GM23338 (cell line): ENCODE results near the gene EPHB1.

Experiments used
- CREB1 ChIP-seq: fragments of 250-450 bp; sonication (Bioruptor Pico); IDR thresholded peaks from 2 replicates; pipeline ENCODE4 v1.5.0; 2020; ENCODE audit warnings: low read depth, mild to moderate bottlenecking, moderate library complexity
- EZH2 ChIP-seq: fragments of 200-600 bp; sonication (generic); IDR thresholded peaks from one replicate; pipeline ENCODE4 v1.8.0; 2017; ENCODE audit warnings: antibody characterized with exemption, mild to moderate bottlenecking, low read depth; ENCODE audit not compliant: unreplicated experiment
- EZH2phosphoT487 ChIP-seq: fragments of 200-600 bp; sonication (generic); IDR thresholded peaks from one replicate; pipeline ENCODE4 v1.8.1; 2018; ENCODE audit warnings: antibody characterized with exemption; ENCODE audit not compliant: unreplicated experiment
- JUNB ChIP-seq: IDR thresholded peaks from one replicate; pipeline ENCODE4 v1.6.1; 2016; ENCODE audit warnings: antibody characterized with exemption; ENCODE audit not compliant: unreplicated experiment
- NANOG ChIP-seq: IDR thresholded peaks from 2 replicates; pipeline ENCODE4 v1.6.1; 2016; ENCODE audit warnings: antibody characterized with exemption, borderline replicate concordance
- POLR2AphosphoS5 ChIP-seq: IDR thresholded peaks from 2 replicates; pipeline ENCODE4 v1.6.1; 2016; ENCODE audit warnings: antibody characterized with exemption, low read depth
- ZNF114 ChIP-seq: fragments of 250-450 bp; sonication (Bioruptor Pico); IDR thresholded peaks from 2 replicates; pipeline ENCODE4 v1.5.0; 2020; ENCODE audit warnings: mild to moderate bottlenecking, moderate library complexity
- TF ChIP-seq, protein P1 (sequence below), 2 experiments: fragments of 200-600 bp in 1 of 2; sonication (generic) in 1 of 2; conservative IDR thresholded peaks; 2 replicates each; pipeline versions ENCODE4 v1.5.1 to v1.6.1; 2016 to 2017; ENCODE audit warnings: antibody characterized with exemption in 2 of 2, low read depth in 2 of 2, mild to moderate bottlenecking in 2 of 2, moderate library complexity in 1 of 2
- TF ChIP-seq, protein P2 (sequence below): IDR thresholded peaks from one replicate; pipeline ENCODE4 v1.6.1; 2018; ENCODE audit warnings: antibody characterized with exemption; ENCODE audit not compliant: unreplicated experiment
- TF ChIP-seq, protein P3 (sequence below): fragments of 250-450 bp; sonication (Bioruptor Pico); IDR thresholded peaks from 2 replicates; pipeline ENCODE4 v1.5.0; 2020; ENCODE audit warnings: mild to moderate bottlenecking, moderate library complexity
- TF ChIP-seq, protein P4 (sequence below): IDR thresholded peaks from 2 replicates; pipeline ENCODE4 v1.6.1; 2016; ENCODE audit warnings: antibody characterized with exemption

DNA sequence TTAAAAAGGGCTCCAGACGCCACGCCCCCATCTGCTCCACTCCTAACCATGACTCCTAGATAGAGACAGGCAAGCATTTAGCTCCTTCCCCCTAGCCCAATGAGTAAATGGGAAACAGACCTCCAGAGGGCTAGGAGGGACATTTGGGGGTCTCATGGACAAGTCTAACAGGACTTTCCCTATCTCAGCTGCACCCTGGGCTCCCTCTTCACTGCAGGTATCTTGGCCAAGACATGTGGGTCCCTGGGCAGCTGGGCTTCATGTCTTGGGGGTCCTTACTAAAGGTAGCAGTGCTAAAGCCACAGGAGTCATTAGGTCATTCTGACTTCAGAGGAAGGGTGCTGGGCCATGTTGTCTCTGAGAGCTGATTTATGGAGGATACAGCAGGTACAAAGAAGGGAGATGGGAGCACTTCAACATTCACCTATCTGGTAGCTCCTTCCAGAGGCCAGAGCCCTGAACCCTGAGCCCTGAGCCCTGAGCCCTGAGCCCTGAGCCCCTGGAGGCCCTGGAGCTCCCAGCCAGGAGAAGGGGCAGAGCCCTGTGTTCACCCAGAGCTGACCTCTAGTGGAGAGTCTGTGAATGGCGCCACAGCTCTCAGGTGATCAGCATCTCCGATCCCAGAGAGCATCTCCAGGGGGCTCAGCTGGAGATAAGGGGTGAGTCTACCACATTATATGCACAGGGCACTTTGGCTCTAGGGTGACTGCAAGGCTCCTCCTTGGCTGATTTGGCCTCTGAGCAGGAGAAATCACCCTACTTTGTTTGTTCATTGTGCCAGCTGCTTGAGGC is 40.1 kb upstream of the EPHB1 start:
- TF ChIP-seq EZH2phosphoT487 (no peak), JUNB (no peak), POLR2AphosphoS5 (no peak), CREB1 (CRISPR knock-in tag) (no peak), EZH2 (no peak), ZNF114 (CRISPR knock-in tag) (no peak), NANOG (no peak)
- TF ChIP-seq, protein P1, sequence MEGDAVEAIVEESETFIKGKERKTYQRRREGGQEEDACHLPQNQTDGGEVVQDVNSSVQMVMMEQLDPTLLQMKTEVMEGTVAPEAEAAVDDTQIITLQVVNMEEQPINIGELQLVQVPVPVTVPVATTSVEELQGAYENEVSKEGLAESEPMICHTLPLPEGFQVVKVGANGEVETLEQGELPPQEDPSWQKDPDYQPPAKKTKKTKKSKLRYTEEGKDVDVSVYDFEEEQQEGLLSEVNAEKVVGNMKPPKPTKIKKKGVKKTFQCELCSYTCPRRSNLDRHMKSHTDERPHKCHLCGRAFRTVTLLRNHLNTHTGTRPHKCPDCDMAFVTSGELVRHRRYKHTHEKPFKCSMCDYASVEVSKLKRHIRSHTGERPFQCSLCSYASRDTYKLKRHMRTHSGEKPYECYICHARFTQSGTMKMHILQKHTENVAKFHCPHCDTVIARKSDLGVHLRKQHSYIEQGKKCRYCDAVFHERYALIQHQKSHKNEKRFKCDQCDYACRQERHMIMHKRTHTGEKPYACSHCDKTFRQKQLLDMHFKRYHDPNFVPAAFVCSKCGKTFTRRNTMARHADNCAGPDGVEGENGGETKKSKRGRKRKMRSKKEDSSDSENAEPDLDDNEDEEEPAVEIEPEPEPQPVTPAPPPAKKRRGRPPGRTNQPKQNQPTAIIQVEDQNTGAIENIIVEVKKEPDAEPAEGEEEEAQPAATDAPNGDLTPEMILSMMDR (conservative IDR thresholded peaks at IDR 0.05; ENCODE audit: low read depth in 2 of 2), result peak; percentile 70 to 80
- TF ChIP-seq, protein P2, sequence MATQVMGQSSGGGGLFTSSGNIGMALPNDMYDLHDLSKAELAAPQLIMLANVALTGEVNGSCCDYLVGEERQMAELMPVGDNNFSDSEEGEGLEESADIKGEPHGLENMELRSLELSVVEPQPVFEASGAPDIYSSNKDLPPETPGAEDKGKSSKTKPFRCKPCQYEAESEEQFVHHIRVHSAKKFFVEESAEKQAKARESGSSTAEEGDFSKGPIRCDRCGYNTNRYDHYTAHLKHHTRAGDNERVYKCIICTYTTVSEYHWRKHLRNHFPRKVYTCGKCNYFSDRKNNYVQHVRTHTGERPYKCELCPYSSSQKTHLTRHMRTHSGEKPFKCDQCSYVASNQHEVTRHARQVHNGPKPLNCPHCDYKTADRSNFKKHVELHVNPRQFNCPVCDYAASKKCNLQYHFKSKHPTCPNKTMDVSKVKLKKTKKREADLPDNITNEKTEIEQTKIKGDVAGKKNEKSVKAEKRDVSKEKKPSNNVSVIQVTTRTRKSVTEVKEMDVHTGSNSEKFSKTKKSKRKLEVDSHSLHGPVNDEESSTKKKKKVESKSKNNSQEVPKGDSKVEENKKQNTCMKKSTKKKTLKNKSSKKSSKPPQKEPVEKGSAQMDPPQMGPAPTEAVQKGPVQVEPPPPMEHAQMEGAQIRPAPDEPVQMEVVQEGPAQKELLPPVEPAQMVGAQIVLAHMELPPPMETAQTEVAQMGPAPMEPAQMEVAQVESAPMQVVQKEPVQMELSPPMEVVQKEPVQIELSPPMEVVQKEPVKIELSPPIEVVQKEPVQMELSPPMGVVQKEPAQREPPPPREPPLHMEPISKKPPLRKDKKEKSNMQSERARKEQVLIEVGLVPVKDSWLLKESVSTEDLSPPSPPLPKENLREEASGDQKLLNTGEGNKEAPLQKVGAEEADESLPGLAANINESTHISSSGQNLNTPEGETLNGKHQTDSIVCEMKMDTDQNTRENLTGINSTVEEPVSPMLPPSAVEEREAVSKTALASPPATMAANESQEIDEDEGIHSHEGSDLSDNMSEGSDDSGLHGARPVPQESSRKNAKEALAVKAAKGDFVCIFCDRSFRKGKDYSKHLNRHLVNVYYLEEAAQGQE, result no peak
- TF ChIP-seq, protein P3, sequence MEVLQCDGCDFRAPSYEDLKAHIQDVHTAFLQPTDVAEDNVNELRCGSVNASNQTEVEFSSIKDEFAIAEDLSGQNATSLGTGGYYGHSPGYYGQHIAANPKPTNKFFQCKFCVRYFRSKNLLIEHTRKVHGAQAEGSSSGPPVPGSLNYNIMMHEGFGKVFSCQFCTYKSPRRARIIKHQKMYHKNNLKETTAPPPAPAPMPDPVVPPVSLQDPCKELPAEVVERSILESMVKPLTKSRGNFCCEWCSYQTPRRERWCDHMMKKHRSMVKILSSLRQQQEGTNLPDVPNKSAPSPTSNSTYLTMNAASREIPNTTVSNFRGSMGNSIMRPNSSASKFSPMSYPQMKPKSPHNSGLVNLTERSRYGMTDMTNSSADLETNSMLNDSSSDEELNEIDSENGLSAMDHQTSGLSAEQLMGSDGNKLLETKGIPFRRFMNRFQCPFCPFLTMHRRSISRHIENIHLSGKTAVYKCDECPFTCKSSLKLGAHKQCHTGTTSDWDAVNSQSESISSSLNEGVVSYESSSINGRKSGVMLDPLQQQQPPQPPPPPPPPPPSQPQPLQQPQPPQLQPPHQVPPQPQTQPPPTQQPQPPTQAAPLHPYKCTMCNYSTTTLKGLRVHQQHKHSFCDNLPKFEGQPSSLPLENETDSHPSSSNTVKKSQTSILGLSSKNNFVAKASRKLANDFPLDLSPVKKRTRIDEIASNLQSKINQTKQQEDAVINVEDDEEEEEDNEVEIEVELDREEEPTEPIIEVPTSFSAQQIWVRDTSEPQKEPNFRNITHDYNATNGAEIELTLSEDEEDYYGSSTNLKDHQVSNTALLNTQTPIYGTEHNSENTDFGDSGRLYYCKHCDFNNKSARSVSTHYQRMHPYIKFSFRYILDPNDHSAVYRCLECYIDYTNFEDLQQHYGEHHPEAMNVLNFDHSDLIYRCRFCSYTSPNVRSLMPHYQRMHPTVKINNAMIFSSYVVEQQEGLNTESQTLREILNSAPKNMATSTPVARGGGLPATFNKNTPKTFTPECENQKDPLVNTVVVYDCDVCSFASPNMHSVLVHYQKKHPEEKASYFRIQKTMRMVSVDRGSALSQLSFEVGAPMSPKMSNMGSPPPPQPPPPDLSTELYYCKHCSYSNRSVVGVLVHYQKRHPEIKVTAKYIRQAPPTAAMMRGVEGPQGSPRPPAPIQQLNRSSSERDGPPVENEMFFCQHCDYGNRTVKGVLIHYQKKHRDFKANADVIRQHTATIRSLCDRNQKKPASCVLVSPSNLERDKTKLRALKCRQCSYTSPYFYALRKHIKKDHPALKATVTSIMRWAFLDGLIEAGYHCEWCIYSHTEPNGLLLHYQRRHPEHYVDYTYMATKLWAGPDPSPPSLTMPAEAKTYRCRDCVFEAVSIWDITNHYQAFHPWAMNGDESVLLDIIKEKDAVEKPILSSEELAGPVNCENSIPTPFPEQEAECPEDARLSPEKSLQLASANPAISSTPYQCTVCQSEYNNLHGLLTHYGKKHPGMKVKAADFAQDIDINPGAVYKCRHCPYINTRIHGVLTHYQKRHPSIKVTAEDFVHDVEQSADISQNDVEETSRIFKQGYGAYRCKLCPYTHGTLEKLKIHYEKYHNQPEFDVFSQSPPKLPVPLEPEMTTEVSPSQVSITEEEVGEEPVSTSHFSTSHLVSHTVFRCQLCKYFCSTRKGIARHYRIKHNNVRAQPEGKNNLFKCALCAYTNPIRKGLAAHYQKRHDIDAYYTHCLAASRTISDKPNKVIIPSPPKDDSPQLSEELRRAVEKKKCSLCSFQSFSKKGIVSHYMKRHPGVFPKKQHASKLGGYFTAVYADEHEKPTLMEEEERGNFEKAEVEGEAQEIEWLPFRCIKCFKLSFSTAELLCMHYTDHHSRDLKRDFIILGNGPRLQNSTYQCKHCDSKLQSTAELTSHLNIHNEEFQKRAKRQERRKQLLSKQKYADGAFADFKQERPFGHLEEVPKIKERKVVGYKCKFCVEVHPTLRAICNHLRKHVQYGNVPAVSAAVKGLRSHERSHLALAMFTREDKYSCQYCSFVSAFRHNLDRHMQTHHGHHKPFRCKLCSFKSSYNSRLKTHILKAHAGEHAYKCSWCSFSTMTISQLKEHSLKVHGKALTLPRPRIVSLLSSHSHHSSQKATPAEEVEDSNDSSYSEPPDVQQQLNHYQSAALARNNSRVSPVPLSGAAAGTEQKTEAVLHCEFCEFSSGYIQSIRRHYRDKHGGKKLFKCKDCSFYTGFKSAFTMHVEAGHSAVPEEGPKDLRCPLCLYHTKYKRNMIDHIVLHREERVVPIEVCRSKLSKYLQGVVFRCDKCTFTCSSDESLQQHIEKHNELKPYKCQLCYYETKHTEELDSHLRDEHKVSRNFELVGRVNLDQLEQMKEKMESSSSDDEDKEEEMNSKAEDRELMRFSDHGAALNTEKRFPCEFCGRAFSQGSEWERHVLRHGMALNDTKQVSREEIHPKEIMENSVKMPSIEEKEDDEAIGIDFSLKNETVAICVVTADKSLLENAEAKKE (CRISPR knock-in tag), result no peak
- TF ChIP-seq, protein P4, sequence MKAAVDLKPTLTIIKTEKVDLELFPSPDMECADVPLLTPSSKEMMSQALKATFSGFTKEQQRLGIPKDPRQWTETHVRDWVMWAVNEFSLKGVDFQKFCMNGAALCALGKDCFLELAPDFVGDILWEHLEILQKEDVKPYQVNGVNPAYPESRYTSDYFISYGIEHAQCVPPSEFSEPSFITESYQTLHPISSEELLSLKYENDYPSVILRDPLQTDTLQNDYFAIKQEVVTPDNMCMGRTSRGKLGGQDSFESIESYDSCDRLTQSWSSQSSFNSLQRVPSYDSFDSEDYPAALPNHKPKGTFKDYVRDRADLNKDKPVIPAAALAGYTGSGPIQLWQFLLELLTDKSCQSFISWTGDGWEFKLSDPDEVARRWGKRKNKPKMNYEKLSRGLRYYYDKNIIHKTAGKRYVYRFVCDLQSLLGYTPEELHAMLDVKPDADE, result no peak
